Esophagus muscularis mucosa (tissue), 4 donors: Measurements from ENCODE around the gene TBC1D9.

Experiments
- EP300 ChIP-seq: sonication (generic); formaldehyde crosslinking; IDR thresholded peaks from one replicate; pipeline ENCODE4 v1.6.1; 2017; ENCODE audit warnings: antibody characterized with exemption
- POLR2A ChIP-seq: fragments of 450-650 bp; IDR thresholded peaks from one replicate; pipeline ENCODE4 v1.6.1; 2017; ENCODE audit warnings: antibody characterized with exemption, moderate library complexity, mild to moderate bottlenecking, low read depth
- POLR2AphosphoS5 ChIP-seq, 2 donors: sonication (generic); formaldehyde crosslinking; IDR thresholded peaks; one replicate each; pipeline ENCODE4 v1.6.1; 2017; ENCODE audit warnings: antibody characterized with exemption in 2 of 2
- TF ChIP-seq, protein P1 (sequence below), 3 experiments: fragments of 200-600 bp in 2 of 3; fragments of 450-650 bp in 1 of 3; sonication (generic) in 2 of 3; IDR thresholded peaks; one replicate each; pipeline ENCODE4 v1.5.1; 2017 to 2019; ENCODE audit warnings: antibody characterized with exemption in 3 of 3, mild to moderate bottlenecking in 2 of 3, moderate library complexity in 1 of 3

DNA sequence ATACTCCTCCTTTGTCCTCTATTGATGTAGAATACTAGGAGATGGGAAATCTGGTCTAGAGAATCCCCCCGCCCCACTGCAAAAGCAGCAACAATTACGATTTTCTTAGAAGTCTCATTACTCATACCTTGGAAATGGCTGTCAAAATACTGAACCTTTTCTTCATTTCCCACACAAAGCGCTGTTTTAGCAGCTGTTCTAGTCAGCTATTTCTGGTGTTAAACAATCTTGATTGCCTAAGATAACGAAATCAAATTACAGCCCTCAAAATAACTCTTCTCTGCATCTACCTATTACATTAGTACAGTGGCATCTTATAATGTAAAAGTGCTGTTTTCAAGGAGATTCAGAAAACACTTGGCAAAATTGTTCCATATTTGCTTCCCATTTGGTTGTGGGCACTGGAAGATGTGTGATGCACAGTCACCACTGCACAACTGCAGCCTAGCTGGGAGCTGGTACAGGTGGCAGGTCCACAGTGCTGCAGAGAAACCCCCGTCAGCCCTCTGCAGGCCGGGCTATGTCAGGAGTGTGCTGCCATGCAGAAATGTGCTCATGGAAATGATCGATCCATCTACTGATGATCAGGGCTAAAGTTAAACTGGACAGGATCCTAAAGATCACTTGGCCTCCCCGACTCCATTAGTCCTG, 50.4 kb downstream of the TBC1D9 start:
- TF ChIP-seq, protein P1, sequence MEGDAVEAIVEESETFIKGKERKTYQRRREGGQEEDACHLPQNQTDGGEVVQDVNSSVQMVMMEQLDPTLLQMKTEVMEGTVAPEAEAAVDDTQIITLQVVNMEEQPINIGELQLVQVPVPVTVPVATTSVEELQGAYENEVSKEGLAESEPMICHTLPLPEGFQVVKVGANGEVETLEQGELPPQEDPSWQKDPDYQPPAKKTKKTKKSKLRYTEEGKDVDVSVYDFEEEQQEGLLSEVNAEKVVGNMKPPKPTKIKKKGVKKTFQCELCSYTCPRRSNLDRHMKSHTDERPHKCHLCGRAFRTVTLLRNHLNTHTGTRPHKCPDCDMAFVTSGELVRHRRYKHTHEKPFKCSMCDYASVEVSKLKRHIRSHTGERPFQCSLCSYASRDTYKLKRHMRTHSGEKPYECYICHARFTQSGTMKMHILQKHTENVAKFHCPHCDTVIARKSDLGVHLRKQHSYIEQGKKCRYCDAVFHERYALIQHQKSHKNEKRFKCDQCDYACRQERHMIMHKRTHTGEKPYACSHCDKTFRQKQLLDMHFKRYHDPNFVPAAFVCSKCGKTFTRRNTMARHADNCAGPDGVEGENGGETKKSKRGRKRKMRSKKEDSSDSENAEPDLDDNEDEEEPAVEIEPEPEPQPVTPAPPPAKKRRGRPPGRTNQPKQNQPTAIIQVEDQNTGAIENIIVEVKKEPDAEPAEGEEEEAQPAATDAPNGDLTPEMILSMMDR (IDR thresholded peaks at IDR 0.05): no peak
- TF ChIP-seq POLR2A (no peak), EP300 (no peak), POLR2AphosphoS5 (IDR thresholded peaks at IDR 0.05) (no peak)
